HG03159 (cell line): ENCODE measurements around the gene CCNY.

Source experiments
- ATAC-seq: cut with Tn5 transposase; IDR thresholded peaks from one replicate; pipeline ENCODE4 v1.9.1; 2021; ENCODE audit warnings: mild to moderate bottlenecking, moderate library complexity; ENCODE audit not compliant: unreplicated experiment

Gene CCNY

GRCh38 chr10:35448687-35449662, 112.7 kb downstream of the CCNY start:
- ATAC-seq = no peak

- ATAC-seq = no peak
Measured at GRCh38 chr10:35449944-35450343, 113.6 kb downstream of the CCNY start.

GRCh38 chr10:35451151-35452016, 115.1 kb downstream of the CCNY start:
- ATAC-seq = peak; percentile 98

- no peak for ATAC-seq
Measured at GRCh38 chr10:35452171-35452570, 115.9 kb downstream of the CCNY start.

- ATAC-seq = no peak
Measured at GRCh38 chr10:35452847-35453246, 116.5 kb downstream of the CCNY start.

GRCh38 chr10:35453855-35454532, 117.7 kb downstream of the CCNY start:
- no peak for ATAC-seq

GRCh38 chr10:35456153-35456720, 119.9 kb downstream of the CCNY start:
- no peak for ATAC-seq

GRCh38 chr10:35456784-35457183, 120.5 kb downstream of the CCNY start:
- no peak for ATAC-seq

GRCh38 chr10:35458500-35459448, 122.5 kb downstream of the CCNY start:
- no peak for ATAC-seq

GRCh38 chr10:35459449-35459847, 123.1 kb downstream of the CCNY start:
- no peak for ATAC-seq

GRCh38 chr10:35460852-35461460, 124.6 kb downstream of the CCNY start:
- ATAC-seq = no peak

GRCh38 chr10:35462491-35462934, 126.2 kb downstream of the CCNY start:
- ATAC-seq = peak; percentile 94

- no peak for ATAC-seq
Measured at GRCh38 chr10:35463105-35463867, 127.0 kb downstream of the CCNY start.

- ATAC-seq = no peak
Measured at GRCh38 chr10:35463878-35464277, 127.6 kb downstream of the CCNY start.

- ATAC-seq = no peak
Measured at GRCh38 chr10:35464825-35465456, 128.6 kb downstream of the CCNY start.

- ATAC-seq = no peak
Measured at GRCh38 chr10:35465673-35466072, 129.4 kb downstream of the CCNY start.

GRCh38 chr10:35466170-35466569, 129.9 kb downstream of the CCNY start:
- ATAC-seq = no peak

GRCh38 chr10:35466661-35467060, 130.4 kb downstream of the CCNY start:
- ATAC-seq = no peak
